Measurements from ENCODE around the gene ATP6V1A. TPM values are rescaled to one million over a fixed set of nuclear protein-coding genes. Genes with fewer than 3 reads are reported as not detected.

ATP6V1A gene
- total RNA-seq, 4 donors from 2014 or later: 28.8 to 38.1 (median 34.2) TPM

GRCh38 chr3:113712129-113712528 lies 34.7 kb upstream of the ATP6V1A start:
- Histone ChIP-seq H3K27ac (no peak overlapping the region), H3K27me3 (no peaks in the 10 kb centered on the region), H3K9me3 (no peaks in the 10 kb centered on the region), H3K36me3 (peaks cover 0 to 4% (median 0%) of the 10 kb centered on the region in 3 donors), H3K4me3 (no peak overlapping the region), H3K4me1 (peaks cover 0 to 5% (median 0%) of the 10 kb centered on the region in 4 donors)
- TF ChIP-seq POLR2A (IDR thresholded peaks at IDR 0.05): no peak
- no peak for TF ChIP-seq EP300 (IDR thresholded peaks at IDR 0.05)
- no peak for TF ChIP-seq CTCF (IDR thresholded peaks at IDR 0.05)
- no peak for DNase-seq (ENCODE audit: low spot score in 2 of 2)
- 34 to 38% methylated on average over 3 of the region's 3 CpGs for WGBS, 2 donors

GRCh38 chr3:113714702-113715101 lies 32.1 kb upstream of the ATP6V1A start:
- no peak for DNase-seq (ENCODE audit: low spot score in 2 of 2)
- Histone ChIP-seq H3K9me3 (no peaks in the 10 kb centered on the region), H3K4me1 (peaks cover 0 to 5% (median 0%) of the 10 kb centered on the region in 4 donors), H3K4me3 (no peak overlapping the region), H3K36me3 (peaks cover 0 to 15% (median 0%) of the 10 kb centered on the region in 3 donors), H3K27me3 (no peaks in the 10 kb centered on the region), H3K27ac (no peak overlapping the region)
- TF ChIP-seq EP300 (IDR thresholded peaks at IDR 0.05) (no peak), CTCF (IDR thresholded peaks at IDR 0.05) (no peak), POLR2A (IDR thresholded peaks at IDR 0.05) (no peak)
- 51% methylated on average over 1 of the region's 1 CpG for WGBS, 2 donors

GRCh38 chr3:113717308-113717707 lies 29.5 kb upstream of the ATP6V1A start:
- 90 to 91% methylated on average over 3 of the region's 3 CpGs for WGBS, 2 donors
- no peak overlapping the region for H3K27ac ChIP-seq
- TF ChIP-seq CTCF (IDR thresholded peaks at IDR 0.05): no peak
- no peak for TF ChIP-seq POLR2A (IDR thresholded peaks at IDR 0.05)
- TF ChIP-seq EP300 (IDR thresholded peaks at IDR 0.05): no peak

GRCh38 chr3:113717818-113718217 lies 29.0 kb upstream of the ATP6V1A start:
- peaks cover 0 to 10% (median 0%) of the 10 kb centered on the region in 4 donors for H3K4me1 ChIP-seq
- no peak for DNase-seq (ENCODE audit: low spot score in 2 of 2)
- H3K27ac ChIP-seq: no peak overlapping the region
- H3K27me3 ChIP-seq: no peaks in the 10 kb centered on the region
- no peaks in the 10 kb centered on the region for H3K9me3 ChIP-seq
- peaks cover 0 to 45% (median 8%) of the 10 kb centered on the region in 3 donors for H3K36me3 ChIP-seq
- TF ChIP-seq POLR2A (IDR thresholded peaks at IDR 0.05) (no peak), CTCF (IDR thresholded peaks at IDR 0.05) (no peak), EP300 (IDR thresholded peaks at IDR 0.05) (no peak)
- no peak overlapping the region for H3K4me3 ChIP-seq
- 94 to 98% methylated on average over 3 of the region's 3 CpGs for WGBS, 2 donors

More at GRCh38 chr3:113717308-113717707, 29.5 kb upstream of the ATP6V1A start:
- peaks cover 0 to 40% (median 8%) of the 10 kb centered on the region in 3 donors for H3K36me3 ChIP-seq
- DNase-seq (ENCODE audit: low spot score in 2 of 2): no peak
- H3K4me3 ChIP-seq: no peak overlapping the region
- H3K4me1 ChIP-seq: peaks cover 0 to 10% (median 0%) of the 10 kb centered on the region in 4 donors
- no peaks in the 10 kb centered on the region for H3K27me3 ChIP-seq
- H3K9me3 ChIP-seq: no peaks in the 10 kb centered on the region

- no peaks in the 10 kb centered on the region for H3K9me3 ChIP-seq
- no peak overlapping the region for H3K27ac ChIP-seq
- no peak for TF ChIP-seq EP300 (IDR thresholded peaks at IDR 0.05)
- TF ChIP-seq POLR2A (IDR thresholded peaks at IDR 0.05): no peak
- no peak for TF ChIP-seq CTCF (IDR thresholded peaks at IDR 0.05)
- 98 to 100% methylated on average over 1 of the region's 1 CpG for WGBS, 2 donors
- no peak for DNase-seq (ENCODE audit: low spot score in 2 of 2)
- H3K4me1 ChIP-seq: peaks cover 0 to 10% (median 0%) of the 10 kb centered on the region in 4 donors
- H3K36me3 ChIP-seq: peaks cover 0 to 47% (median 8%) of the 10 kb centered on the region in 3 donors
- no peak overlapping the region for H3K4me3 ChIP-seq
- H3K27me3 ChIP-seq: no peaks in the 10 kb centered on the region
Measured at GRCh38 chr3:113719294-113719693, 27.5 kb upstream of the ATP6V1A start.

All from tibial nerve (tissue), 4 donors.